NOMO-1 (cell line): ENCODE results near the gene HLA-DRA.
A peak's percentile ranks its signal among the peaks of the same experiment; 100 is the strongest.

Source experiments
- DNase-seq, 2 experiments: peaks; one replicate each; lab custom pipeline; 2025; ENCODE audit not compliant: unreplicated experiment in 2 of 2; lab: John Stamatoyannopoulos, UW

HLA-DRA gene

DNA sequence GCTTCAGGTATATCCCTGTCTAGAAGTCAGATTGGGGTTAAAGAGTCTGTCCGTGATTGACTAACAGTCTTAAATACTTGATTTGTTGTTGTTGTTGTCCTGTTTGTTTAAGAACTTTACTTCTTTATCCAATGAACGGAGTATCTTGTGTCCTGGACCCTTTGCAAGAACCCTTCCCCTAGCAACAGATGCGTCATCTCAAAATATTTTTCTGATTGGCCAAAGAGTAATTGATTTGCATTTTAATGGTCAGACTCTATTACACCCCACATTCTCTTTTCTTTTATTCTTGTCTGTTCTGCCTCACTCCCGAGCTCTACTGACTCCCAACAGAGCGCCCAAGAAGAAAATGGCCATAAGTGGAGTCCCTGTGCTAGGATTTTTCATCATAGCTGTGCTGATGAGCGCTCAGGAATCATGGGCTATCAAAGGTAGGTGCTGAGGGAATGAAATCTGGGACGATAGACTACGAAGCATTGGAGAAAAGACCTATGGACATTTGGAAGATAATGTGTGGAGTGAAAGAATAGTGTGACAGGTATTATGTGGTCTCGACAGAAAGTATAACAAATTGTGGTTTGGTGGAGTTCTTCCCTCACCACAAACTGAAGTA is at the start of gene HLA-DRA:
Gene HLA-DRA (plus strand): TSS at position 286 of the 613 bp plus-strand sequence. CDS start 64 bp downstream, at position 350.
- peak; percentile 91 to 95 for DNase-seq

DNA sequence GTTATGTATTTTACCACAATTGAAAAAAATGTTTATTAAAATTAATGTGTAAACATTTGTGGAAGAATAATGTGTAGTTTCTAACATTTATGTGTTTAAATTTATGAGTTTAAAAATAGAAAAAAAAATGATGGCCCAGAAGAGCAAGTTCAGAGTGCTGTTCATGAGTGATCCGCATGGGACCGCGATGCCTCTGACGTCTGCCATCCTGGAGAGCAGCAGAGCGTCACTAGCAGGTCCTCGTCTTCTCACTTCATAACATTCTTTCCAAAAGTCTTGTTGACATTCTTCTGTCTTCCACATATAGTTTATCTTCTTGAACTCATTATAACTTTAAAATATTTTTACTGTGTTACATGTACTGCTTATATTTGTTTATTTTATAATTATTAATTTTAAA is 48.2 kb upstream of the HLA-DRA start:
- no peak for DNase-seq

DNA sequence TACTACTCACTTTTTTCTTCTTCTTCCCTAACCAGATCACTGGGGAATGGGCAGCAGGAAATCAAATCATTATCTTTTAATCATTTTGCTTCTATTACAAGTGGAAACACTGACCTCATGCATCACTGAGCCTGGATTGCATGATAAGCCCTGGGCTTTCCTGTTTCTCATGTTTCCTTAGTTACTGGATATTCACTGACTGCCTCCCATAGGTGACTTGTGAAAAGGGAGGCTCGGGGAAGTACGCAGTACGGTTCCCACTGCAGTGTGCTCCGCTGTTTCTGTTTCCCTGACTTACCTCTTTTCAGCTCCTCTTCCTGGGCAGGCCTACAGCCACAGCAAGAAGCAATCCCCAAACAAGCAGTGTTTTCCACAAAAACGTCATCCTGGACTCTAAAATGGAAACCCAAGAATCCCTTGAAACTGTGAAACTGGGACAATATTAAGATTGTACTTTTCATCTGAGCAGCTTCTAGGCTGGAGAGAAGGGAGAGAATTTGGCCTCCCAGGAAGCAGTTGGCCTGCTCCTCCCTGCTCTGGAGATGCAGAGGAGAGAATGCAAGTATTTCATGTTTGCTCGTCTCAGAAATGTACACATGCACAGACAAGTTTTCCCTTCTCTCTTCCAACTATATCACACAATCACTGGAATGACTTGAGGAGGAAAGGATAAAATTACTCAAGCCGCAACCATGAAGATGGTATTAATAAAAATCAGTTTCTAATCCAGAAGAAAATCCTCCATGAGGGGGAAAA is 45.8 kb upstream of the HLA-DRA start:
- DNase-seq = no peak

DNA sequence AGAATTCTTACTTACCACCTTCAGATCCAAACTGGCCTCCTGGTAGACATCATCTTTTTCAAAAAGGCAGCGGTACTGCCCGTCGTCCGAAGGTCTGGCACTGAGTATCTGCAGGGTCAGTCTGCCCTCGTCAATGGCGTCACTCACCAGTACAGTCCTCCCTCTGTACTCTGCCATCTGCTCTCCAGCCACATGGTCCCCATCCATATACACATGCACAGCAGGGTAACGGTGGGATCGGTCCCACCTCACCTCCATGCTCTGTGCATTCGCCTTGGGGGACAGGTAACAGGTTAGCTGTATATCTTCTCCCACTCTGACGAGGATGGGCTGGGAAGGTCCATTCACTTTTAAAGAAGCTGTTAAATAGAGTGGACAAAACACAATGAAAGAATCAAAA is 43.7 kb upstream of the HLA-DRA start:
- DNase-seq = no peak

DNA sequence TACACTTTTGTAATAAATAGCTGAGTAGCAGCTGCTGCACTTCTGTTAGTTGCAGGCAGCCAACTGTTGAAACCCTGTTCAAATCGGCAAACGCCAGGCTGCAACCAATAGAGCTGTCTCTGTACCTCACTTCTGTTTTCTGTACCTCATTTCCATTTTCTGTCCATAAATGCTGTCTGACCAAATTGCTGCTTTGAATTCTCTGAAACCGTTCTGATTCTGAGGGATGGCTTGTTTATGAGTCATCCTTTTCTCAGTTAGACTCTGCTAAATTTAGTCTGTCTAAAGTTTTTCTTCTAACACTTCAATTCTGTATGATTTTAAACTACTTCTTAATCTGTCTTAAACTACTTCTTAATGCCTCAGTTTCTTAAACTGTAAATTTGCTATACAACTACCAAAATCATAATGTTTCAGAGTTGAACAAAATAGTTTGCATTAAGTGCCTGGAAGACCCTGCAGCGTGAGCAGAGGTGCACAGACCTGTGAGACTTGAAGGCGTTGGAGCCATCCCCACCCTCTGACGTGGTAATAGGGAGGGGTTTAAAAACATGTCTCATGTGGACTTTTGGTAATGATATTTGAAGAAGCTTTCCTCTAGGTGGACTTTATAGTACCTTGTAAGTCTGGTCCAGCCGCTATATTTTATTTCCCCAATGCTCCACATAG is 42.3 kb upstream of the HLA-DRA start:
- peak; percentile 32 to 63 for DNase-seq

DNA sequence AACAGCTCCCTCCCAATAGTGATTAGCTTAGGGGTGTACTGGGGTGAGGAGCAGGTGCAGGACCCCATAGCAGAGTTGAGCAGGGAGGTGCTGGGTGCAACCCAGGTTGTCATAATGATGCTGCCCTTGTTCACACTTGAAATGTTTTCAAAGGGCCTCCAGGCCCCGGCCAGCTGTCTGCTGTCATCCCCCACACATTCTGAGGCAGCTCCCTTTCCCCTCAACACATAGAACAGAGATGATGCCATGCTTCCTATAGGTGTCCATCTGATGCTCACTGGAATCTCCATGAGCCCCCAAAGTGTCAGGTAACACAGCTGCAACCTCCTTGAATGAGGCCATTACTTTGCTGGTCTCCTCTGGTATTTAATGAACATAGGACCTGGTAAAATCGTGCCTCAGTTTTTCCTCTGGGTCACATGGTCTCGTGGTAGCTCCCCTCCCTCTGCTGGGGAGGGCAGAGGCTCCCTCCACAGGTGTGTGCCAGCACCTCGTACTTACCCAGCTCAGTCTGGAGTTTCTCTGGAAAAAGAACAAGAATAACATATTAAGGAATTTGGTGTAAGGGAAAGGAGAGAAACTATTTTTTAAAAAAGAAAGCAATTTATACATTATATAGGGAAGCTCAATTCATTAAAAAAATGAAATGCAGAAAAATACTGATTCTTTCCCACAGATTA is 38.3 kb upstream of the HLA-DRA start:
- no peak for DNase-seq

DNA sequence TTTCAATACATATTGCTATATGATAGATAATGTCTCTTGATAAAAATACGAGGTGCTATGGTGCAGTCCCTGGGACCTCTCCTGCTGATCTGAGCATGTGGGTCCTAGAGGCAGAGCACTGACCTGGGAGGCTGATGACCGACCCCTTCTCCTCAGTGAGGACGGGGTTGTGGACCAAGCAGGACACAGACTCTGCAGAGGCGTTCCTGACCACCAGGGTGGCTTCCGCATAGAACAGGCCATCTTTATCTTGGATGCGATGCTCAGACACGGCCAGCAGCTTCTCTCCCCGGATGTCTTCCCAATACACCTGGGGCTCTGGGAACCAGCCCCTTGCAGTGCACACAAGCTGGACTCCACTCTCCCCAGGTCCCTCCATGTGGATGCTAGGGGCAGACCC is 36.9 kb upstream of the HLA-DRA start:
- DNase-seq = no peak

DNA sequence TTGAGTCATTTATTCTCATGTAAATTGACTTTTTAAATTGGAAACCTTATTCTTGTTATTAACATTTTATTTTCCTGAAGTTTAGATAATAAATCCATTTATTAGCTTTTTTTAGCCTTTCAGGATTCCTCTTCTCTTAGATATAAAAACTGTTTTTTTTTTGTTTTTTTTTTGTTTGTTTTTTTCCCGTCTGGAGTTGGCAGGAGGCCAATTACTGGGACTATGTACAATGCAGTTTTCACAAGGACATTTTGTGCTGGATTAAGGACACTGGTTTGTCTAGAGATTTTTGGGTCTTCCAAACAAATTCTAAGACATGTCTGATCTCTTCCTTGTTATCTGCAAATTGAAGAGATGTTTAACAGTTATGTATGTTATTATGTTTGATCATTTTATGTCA is 34.0 kb upstream of the HLA-DRA start:
- no peak for DNase-seq

DNA sequence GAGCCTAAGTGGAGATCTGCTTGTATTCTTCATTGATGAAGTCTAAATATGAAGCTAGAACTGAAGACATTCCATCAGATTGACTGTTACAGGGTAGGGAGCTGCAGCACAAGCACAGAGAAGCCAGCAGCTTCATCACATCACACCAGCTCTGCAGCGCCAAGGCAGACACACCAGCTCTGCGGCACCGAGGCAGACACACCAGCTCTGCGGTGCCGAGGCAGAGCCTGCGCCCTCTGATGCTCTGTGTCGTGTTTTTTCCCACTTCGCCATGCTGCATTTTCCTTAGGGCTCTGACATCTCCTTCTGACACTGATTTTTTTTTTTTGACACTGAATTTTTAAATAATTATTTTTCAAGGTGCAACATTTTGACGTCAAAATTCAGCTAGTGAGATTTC is 33.5 kb upstream of the HLA-DRA start:
- DNase-seq = no peak

DNA sequence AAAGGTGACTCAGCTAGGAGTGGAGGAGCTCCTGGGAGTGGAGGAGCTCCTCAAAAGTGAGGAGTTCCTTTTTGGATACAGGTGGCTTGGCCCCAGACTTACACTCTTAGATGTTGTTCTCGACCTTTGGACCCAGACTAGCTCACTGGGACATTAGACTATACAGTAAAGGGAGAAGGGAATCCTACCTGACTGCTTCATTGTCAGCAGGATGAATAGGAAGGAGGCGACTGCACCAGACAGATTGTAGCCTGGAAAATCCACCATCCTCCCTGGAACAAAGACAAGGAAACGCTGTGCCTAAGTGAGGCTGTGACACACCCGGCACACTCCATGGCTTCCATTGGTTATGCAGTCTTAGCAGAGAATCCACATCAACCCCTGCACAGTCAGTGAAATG is 32.8 kb upstream of the HLA-DRA start, which contains the start of gene BTNL2:
Gene BTNL2 (minus strand): TSS at position 325 of the 400 bp plus-strand sequence. CDS start 58 bp downstream, at position 267.
- DNase-seq = no peak

DNA sequence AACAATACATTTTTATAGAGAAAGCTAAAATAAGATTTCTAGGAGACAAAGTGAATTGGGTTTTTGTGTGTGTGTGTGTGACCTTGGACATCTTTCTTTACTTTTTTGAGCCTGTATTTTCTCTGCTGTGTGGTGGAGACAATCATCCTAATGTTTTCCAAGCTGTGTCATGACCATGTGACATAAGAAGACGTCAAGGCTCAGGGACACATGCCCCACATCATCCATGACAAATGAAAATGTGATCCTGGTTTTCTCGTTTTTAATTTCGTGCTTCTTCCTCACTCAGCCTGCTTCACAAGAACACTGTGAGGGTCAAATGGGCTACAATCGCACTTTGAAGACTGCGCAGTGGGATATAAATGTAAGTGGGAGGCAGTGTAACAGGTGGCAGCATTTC is 28.8 kb upstream of the HLA-DRA start:
- no peak for DNase-seq

DNA sequence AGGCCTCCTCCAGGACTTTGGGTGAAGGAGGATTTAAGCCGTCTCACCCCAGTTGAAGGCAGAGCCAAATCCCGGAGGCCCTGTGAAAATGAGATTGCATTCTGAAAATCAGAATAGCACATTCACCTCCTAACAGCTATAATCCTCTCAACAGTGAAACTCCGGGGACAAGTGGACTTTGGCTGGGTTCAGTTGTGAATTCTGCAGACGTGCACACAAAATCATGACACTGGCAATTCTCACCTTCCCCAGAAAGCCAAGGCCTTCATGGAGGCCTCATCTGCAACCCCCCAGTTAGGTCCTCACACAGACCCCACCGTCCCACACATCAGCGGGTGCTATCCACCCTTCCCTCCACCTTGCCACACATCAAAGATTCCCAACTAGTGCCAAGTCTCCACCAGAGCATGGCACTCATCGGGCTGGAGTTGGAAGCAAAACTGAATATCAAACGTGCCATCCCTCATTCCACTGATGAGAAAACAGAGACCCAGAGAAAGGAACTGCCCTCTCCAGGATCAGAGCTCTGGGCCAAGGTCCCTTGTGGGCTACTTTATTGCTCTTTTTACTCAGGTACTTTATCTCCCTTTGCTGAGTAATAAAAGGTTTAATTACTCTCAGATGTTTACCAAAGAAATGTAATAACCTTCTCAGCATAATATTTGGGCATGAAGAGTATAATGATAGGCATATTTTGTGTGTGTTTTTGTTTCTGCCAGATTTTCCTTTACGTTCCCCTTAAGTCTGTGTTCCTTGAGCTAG is 27.9 kb upstream of the HLA-DRA start:
- DNase-seq = no peak

DNA sequence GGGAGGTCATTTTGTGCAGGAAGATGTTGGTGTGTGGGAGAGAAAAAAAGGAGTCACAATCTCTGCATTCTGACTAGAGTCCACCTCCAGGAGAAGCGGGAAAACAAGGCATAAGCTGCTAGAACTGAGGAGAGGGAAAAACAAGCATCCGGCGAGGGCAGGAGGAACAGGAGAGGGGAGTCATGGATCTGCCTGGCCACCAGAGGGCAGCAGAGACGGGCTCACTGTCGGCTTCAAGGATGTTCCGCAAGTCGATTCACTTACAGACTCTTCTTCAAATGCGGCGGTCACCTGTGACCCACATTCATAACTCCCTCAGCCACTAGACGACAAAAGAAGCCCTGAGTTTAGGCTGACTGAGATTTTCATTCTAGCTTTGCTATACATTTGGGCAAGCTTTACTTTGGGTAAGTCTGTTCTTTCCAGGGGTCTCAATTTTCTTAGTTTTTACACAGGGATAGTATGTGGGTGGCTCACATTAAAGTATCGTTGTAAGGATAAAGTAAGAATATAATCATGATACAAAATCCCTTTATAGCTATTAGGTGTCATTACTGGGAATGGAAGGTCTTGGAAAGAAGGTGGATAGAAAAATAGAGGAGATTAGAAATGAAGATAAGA is 26.1 kb upstream of the HLA-DRA start:
- peak; percentile 69 to 74 for DNase-seq

DNA sequence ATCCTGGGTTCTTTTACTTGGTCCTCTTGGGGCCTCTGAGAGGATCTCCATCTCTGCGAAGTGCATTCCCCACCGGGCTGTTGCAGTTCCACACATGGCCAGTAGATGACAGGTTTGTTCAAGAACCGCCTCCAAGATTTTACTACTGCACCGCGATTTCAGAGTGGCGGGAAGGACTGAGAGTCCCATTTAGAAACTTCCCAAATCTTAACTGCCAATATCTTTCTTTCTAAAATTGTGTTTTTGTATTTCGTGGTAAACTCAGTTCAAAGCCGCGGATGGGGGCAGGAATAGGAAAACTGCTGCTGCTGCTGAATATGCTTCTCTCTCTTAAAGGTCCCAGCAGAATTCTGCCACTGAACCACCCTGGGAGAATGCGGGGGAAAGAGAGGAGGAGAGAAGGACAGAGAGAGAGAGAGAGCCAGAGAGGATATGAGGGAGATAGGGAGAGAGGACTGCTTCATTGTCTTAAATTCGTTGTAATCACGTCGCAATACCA is 24.1 kb upstream of the HLA-DRA start:
- DNase-seq = peak; percentile 62 to 68

DNA sequence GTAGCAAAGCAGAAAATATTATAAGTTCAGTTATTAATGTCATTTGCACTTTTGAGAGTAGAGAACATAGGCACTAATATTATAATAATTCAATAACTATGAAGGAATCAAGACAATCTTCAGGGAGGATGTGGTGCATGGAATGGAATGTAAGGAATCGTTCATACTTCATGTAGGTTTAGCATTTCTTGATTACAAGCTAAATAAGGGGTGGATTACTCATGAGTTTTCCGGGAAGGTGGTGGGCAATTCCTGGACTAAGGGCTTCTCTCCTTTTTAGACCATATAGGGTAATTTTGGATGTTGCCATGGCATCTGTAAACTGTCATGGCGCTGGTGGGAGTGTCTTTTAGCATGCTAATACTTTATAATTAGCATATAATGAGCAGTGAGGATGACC is 23.7 kb upstream of the HLA-DRA start:
- DNase-seq = no peak

DNA sequence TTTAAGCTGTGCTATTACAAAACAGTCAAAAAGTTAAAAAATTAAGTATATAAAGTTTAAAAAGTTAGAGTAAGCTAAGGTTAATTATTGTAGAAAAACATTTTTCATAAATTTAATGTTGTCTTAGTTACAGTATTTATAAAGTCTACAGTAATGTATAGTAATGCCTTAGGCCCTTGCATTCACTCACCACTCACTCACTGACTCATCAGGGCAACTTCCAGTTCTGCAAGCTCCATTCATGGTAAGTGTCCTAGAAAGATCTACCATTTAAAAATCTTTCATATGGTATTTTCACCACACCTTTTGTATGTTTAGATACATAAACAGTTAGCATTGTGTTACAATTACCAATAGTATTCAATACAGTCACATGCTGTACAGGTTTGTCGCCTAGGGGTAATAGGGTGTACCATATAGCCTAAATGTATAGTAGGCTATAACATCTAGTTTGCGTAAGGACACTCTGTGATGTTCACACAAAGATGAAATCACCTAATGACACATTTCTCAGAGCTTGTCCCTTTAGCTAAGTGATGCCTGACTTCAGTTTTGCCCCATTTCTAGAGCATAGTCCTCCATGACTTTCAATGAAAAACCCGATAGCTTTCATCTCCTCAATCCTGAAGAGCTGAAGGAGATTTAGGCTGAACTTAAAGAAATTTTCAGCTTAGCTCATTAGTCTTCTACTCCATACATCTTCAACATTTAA is 14.9 kb upstream of the HLA-DRA start:
- DNase-seq = no peak

DNA sequence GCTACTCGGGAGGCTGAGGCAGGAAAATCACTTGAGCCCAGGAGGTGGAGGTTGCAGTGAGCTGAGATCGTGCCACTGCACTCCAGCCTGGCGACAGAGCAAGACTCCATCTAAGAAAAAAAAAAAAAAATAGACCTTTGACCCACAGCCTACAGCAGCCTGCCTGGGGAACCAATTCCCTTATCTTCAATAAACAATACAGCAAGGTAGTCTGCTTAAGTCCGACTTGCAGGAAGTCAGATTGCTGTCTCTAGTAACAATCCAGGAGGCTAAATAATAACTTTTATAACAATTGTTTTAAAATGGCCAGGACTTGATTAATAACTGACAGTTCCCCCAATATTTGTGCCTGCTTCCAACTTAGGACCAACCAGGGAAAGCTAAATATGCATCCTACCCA is 13.3 kb upstream of the HLA-DRA start:
- no peak for DNase-seq

DNA sequence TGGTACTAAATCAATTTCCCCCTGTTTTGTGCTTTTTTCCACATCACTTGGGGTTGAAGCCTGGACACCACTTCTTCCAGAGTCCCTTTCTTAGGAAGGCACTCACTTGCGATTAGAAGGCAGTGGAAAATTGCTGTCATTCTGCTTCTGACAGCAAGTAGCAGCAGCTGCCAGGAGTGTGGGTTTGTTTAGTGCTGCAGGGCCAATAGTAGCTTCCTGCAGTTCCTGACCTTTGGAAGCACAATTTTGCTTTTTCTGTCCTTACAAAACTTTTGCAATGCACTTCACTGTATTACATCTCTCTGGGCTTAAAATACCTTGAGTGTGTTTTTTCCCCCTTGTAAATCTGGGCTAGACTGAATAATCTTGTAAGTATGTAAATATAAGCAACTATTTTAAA is 12.5 kb upstream of the HLA-DRA start:
- DNase-seq = no peak

DNA sequence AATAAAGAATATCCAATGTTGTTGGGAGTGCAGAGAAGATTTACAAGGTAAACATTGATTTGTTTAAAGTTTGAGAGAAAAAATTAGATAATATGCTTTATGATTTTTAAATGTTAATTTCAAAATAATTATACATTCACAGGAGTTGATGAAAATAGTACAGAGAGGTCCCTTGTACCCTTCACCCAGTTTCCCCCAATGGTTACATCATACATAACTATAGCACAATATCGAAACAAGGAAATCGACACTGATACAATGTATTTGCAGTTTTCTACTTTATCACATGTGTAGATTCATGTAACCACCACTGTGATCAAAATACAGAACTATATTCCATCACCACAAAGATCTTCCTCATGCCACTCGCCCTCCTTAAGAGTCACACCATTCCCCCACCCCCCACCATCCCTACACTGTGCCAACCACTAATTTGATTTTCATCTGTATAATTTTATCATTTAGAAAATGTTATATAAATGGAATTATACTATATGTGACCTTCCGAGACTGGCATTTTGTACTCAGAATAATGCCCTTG is 11.7 kb upstream of the HLA-DRA start:
- no peak for DNase-seq
